ENCODE data around the gene RILPL1.
A peak's percentile ranks its signal among the peaks of the same experiment; 100 is the strongest.
"Not testable (repeated sequence)": the region's sequence is repeated elsewhere in the genome, so short reads cannot be mapped to it uniquely, and the experiment has no call there.

The RILPL1 gene

DNA sequence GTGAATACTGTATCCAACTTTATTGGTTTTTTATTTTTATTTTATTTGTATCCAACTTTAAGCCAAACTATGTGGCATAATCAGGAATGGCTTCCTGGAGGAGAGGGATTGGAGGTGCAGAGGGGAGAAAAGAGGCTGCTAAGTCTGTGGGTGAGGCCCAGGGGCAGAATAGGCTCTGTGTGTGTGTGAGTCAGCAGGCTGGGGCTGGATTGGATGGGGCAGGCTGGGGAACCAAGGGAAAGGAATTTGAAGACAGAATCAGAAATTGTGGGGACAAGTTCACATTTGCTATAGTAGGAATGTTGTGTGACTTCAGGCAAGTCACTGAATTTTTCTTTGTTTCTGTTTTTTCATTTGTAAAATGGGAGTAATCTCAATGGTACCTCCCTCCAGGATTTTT is 12.8 kb upstream of the RILPL1 start:
- peaks cover 4% of the 10 kb centered on the region for H3K9me3 ChIP-seq (ENCODE audit: control insufficient read depth, insufficient read depth, low read length)
- no peak overlapping the region for H3K9ac ChIP-seq (ENCODE audit: low read depth, low read length)
- peaks cover 8% of the 10 kb centered on the region; the same call in 1 of the 2 replicates for H3K4me1 ChIP-seq (ENCODE audit: insufficient read depth, low read length)
- H3K36me3 ChIP-seq (ENCODE audit: insufficient read depth, low read length), result no peaks in the 10 kb centered on the region

DNA sequence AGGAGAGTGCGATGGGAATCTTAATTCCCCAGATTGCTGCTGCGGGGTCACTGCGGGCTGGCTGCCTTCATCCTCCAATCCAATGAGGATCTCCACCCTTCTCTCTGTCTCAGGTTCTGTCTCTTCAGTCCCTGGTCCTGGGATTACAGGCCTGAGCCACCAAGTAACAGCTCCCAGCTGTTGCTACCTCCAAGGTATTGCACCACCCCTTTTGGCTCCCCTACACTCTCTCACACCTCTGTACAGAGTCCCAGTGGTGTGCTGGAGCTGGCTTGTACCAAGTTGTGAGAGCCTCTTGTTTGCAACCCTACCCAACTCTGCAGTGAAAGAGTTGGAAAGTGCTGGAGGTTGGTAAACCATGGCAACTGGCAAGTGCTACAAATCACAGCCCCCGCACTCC is 10.0 kb upstream of the RILPL1 start:
- Histone ChIP-seq H3K36me3 (ENCODE audit: insufficient read depth, low read length) (no peaks in the 10 kb centered on the region), H3K4me1 (ENCODE audit: insufficient read depth, low read length) (peaks cover 8% of the 10 kb centered on the region; the same call in 1 of the 2 replicates), H3K9ac (ENCODE audit: low read depth, low read length) (no peak overlapping the region), H3K9me3 (ENCODE audit: control insufficient read depth, insufficient read depth, low read length) (peaks cover 4% of the 10 kb centered on the region)

DNA sequence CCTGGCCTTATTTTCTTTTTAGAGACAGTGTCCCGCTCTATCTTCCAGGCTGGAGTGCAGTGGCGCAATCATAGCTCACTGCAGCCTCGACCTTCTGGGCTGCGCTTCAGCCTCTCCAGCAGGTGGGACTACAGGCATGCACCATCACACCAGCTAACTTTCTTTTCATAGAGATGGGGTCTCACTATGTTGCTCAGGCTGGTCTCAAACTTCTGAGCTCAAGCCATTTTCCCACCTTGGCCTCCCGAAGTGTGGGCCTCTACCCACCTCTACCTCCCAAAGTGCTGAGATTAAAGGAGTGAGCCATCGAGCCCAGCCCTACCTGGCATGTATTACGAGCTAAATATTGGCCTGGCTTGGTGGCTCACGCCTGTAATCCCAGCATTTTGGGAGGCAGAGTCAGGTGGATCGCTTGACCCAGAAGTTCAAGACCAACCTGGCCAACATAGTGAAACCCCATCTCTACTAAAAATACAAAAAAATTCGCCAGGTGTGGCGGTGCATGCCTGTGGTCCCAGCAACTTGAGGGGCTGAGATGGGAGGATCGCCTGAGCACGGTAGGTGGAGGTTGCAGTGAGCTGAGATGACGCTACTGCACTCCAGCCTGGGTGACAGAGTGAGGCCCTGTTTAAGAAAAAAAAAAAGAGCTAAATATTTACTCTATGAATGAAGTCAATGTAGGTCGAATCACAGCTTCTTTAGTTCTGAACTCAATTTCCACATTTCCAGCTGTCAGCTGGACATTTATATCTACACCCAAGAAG is 7.6 kb upstream of the RILPL1 start:
- H3K9ac ChIP-seq (ENCODE audit: low read depth, low read length), result no peak overlapping the region
- H3K36me3 ChIP-seq (ENCODE audit: insufficient read depth, low read length), result no peaks in the 10 kb centered on the region
- H3K4me1 ChIP-seq (ENCODE audit: insufficient read depth, low read length), result 0 out of 2 replicates have a peak, but pooled peaks cover under 1% of the 10 kb centered on the region
- H3K9me3 ChIP-seq (ENCODE audit: control insufficient read depth, insufficient read depth, low read length), result no peaks in the 10 kb centered on the region

DNA sequence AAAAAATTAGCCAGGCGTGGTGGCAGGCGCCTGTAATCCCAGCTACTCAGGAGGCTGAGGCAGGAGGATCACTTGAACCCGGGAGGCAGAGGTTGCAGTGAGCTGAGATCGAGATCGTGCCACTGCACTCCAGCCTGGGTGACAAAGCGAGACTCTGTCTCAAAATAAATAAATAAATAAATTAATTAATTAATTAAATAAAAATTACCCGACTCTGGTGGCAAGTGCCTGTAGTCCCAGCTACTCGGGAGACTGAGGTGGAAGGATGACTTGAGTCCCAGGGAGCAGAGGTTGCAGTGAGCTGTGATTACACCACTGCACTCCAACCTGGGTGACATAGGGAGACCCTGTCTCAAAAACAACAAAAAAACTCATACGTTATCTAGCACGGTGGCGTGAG is 2.4 kb upstream of the RILPL1 start:
- not testable (repeated sequence) for H3K36me3 ChIP-seq (ENCODE audit: insufficient read depth, low read length); H3K9me3 ChIP-seq (ENCODE audit: control insufficient read depth, insufficient read depth, low read length); H3K4me1 ChIP-seq (ENCODE audit: insufficient read depth, low read length); H3K9ac ChIP-seq (ENCODE audit: low read depth, low read length)

DNA sequence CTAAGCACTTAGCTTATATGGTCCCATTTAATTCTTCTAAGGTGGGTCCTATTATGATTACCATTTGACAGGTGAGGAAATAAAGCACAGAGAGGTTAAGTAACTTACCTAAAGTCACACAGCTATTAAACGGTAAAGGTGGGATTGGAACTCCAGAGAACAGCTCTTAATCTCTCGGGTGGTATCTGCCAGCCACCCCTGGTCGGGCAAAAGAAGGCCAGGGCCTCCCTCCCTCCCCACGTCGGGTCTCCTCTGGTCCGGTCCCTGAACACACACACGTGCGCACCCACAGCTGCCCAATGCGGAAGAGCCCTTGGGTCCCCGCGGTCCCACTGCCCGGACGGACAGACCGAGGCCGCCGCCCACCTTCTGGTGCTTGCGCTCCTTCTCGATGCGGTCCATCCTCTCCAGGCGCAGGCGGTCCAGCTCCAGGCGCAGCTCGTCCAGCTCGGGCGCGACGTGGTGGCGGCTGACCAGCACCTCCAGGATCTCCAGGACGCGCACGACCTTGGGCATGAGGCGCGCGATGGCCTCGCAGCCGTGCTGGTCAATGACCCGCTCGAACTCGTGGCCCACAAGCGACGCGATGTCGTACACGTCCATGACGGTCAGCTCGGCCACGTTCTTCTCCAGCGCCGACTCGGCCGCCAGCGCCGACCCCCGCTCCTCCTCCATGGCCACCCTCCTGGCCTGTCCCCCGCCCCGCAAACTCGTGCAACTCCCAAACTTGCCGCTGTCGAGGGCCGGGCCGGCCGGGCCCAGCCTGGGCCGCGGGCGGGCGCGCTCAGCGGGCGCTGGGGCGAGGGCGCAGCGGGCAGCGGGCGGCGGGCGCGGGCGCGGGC is 490 bp downstream of the RILPL1 start:
- no peaks in the 10 kb centered on the region for H3K36me3 ChIP-seq (ENCODE audit: insufficient read depth, low read length)
- no peaks in the 10 kb centered on the region for H3K9me3 ChIP-seq (ENCODE audit: control insufficient read depth, insufficient read depth, low read length)
- no peaks in the 10 kb centered on the region for H3K4me1 ChIP-seq (ENCODE audit: insufficient read depth, low read length)
- H3K9ac ChIP-seq (ENCODE audit: low read depth, low read length), result peak overlapping the region; percentile 78

DNA sequence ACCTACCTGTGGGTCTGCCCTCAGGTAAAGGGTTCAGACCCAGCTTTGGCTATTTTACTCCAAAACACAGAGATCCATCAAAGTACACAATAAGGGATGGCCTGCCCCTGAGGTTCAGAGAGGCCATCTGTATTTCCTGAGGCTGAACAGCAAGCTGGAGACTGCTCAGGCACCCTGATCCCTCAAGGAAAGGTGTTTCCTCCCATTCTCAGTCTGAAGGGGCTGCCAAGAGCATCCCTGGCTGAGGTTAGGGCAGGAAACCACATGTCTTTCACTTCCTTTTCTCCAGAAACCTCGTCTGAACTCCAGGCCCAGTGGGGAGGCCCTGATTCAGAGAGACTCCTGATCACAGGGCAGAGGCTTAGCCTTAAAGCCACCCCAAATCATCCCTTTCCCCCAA is 1.5 kb downstream of the RILPL1 start:
- Histone ChIP-seq H3K9ac (ENCODE audit: low read depth, low read length) (no peak overlapping the region; the same call in 1 of the 2 replicates), H3K9me3 (ENCODE audit: control insufficient read depth, insufficient read depth, low read length) (no peaks in the 10 kb centered on the region), H3K36me3 (ENCODE audit: insufficient read depth, low read length) (no peaks in the 10 kb centered on the region), H3K4me1 (ENCODE audit: insufficient read depth, low read length) (no peaks in the 10 kb centered on the region)

DNA sequence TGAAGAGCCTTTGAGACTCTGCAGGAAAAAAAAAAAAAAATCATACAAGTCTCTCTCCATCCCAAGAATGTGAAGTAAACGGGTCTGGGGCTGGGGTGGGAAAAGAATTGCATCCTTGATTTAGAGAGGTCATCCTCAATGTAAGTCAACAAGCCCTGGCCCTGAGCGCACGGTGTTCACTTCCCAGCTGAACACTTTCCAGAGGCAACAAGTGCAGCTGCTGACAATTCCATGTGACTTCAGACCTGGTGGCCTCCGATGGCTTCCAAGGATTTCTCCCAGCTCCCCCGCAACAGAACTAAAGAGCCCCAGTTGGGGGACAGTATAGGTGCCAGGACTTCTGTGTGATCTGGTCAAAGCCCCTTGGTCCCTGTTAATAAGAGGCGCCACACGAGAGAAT is 2.4 kb downstream of the RILPL1 start:
- Histone ChIP-seq H3K4me1 (ENCODE audit: insufficient read depth, low read length) (no peaks in the 10 kb centered on the region), H3K9me3 (ENCODE audit: control insufficient read depth, insufficient read depth, low read length) (no peaks in the 10 kb centered on the region), H3K36me3 (ENCODE audit: insufficient read depth, low read length) (no peaks in the 10 kb centered on the region), H3K9ac (ENCODE audit: low read depth, low read length) (no peak overlapping the region)

DNA sequence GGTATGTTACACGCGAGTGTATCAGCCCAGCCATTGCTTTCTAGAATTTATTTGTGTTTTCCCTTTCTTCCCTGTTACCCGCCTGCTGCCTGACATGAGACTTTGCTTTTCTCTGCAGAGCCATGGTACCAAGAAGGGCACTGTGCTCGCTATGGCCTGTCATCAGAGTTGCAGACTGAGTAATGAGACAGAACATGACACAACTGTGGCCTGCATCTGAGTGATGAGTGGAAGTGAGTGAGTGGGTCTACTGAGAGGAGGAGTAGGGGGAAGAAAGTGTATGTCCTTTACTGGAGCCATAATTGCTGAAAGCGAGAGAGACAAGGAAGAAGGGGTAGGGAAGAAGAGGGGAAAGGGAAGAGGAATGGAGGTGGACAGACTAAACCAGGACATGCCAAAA is 2.9 kb downstream of the RILPL1 start:
- Histone ChIP-seq H3K9me3 (ENCODE audit: control insufficient read depth, insufficient read depth, low read length) (no peaks in the 10 kb centered on the region), H3K36me3 (ENCODE audit: insufficient read depth, low read length) (no peaks in the 10 kb centered on the region), H3K9ac (ENCODE audit: low read depth, low read length) (no peak overlapping the region), H3K4me1 (ENCODE audit: insufficient read depth, low read length) (no peaks in the 10 kb centered on the region)

DNA sequence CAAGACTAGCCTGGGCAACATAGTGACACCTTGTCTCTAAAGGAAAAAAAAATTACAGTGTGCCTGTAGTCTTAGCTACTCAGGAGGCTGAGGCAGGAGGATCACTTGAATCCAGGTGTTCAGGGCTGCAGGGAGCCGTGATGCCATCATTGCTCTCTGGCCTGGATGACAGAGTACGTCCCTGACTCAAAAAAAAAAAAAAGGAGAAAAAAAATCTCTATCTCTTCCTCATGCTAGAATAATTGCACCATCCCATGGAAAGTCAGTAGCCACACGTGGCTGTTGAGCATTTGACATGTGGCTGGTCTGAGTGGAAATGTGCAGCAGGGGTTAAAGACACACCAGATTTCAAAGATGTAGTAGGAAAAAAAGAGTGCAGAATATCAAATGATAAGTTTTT is 3.8 kb downstream of the RILPL1 start:
- Histone ChIP-seq H3K9me3 (ENCODE audit: control insufficient read depth, insufficient read depth, low read length) (no peaks in the 10 kb centered on the region), H3K4me1 (ENCODE audit: insufficient read depth, low read length) (no peaks in the 10 kb centered on the region), H3K9ac (ENCODE audit: low read depth, low read length) (no peak overlapping the region), H3K36me3 (ENCODE audit: insufficient read depth, low read length) (no peaks in the 10 kb centered on the region)

DNA sequence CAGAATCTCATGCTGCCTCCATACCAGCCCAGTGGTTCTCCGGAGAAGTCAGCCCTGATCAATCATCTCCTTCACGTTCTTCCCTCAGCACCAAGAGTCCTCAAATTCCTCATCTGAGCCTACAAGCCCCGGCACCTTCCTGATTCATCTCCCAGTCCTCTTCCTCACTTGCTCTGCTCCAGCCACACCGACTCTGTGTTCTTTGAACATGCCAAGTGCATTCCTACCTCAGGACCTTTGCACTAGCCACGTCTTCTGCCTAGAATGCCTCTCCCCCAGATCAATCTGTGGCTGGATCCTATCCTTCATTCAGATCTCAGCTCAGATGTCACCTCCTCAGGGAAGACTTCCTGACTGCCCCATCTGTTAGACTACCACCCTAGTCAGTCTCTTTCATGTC is 4.7 kb downstream of the RILPL1 start:
- Histone ChIP-seq H3K9me3 (ENCODE audit: control insufficient read depth, insufficient read depth, low read length) (no peaks in the 10 kb centered on the region), H3K36me3 (ENCODE audit: insufficient read depth, low read length) (no peaks in the 10 kb centered on the region), H3K4me1 (ENCODE audit: insufficient read depth, low read length) (no peaks in the 10 kb centered on the region), H3K9ac (ENCODE audit: low read depth, low read length) (no peak overlapping the region)

DNA sequence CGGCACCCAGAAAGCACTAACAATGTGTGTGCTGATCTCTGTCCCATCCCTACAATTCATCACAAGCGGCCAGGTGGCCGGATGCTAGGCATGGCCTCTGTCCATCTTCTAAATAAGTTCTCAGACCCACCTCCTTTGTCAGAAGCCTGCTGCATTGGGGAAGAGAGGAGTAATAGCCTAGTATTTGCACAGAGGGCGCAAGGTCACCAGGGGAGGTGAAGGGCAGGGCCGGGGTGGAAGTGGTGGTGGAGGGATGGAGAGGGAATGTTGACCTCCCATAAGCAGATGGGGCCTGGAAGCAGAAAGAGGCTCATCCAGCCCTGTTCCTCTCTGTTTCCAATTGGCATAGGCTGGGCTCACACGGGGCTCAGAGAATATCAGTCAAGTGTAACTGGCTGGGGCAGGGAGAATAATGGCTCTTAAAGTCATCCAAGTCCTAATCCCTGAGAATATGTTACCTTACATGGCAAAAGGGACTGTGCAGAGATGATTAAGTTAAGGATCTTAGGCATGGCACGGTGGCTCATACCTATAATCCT is 6.9 kb downstream of the RILPL1 start:
- no peaks in the 10 kb centered on the region for H3K9me3 ChIP-seq (ENCODE audit: control insufficient read depth, insufficient read depth, low read length)
- H3K9ac ChIP-seq (ENCODE audit: low read depth, low read length), result no peak overlapping the region
- H3K4me1 ChIP-seq (ENCODE audit: insufficient read depth, low read length), result no peaks in the 10 kb centered on the region
- no peaks in the 10 kb centered on the region for H3K36me3 ChIP-seq (ENCODE audit: insufficient read depth, low read length)

DNA sequence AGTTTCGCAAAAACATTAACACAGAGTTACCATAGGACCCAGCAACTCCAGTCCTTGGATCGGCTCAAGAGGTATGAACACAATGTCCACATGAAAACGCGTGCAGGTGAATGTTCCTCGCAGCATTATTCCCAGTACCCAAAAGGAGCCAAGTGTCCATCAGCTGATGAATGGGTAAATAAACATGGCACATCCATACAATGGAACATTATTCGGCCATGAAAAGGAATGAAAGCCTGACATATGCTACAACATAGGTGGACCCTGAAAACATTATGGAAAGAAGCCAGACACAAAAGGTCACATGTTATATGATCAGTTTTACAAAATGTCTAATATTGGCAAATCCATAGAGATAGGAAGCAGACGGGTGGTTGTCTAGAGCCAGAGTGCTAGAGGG is 9.1 kb downstream of the RILPL1 start:
- H3K4me1 ChIP-seq (ENCODE audit: insufficient read depth, low read length), result no peaks in the 10 kb centered on the region; the same call in 1 of the 2 replicates
- no peaks in the 10 kb centered on the region for H3K9me3 ChIP-seq (ENCODE audit: control insufficient read depth, insufficient read depth, low read length)
- H3K9ac ChIP-seq (ENCODE audit: low read depth, low read length), result no peak overlapping the region
- no peaks in the 10 kb centered on the region; the same call in 1 of the 2 replicates for H3K36me3 ChIP-seq (ENCODE audit: insufficient read depth, low read length)

DNA sequence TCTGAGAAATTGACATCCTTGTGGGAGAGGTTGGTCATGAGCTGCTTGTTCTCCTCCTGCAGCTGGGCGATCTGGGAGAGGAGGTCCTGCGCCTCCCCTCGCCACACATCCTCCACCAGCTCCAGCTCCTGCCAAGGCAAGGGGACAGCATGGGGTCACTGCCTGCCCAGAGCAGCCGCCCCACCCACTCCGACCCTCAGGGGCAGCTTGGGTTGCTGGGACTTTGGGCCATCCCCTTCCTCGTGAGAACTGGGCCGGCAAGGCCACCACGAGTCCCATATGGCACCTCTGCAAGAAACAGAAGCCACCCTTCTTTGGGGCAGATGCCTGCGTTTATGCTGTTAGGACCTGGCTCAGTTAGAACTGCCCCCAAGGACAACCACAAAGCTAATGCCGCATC is 10.0 kb downstream of the RILPL1 start:
- Histone ChIP-seq H3K9ac (ENCODE audit: low read depth, low read length) (no peak overlapping the region), H3K36me3 (ENCODE audit: insufficient read depth, low read length) (no peaks in the 10 kb centered on the region; the same call in 1 of the 2 replicates), H3K9me3 (ENCODE audit: control insufficient read depth, insufficient read depth, low read length) (no peaks in the 10 kb centered on the region), H3K4me1 (ENCODE audit: insufficient read depth, low read length) (no peaks in the 10 kb centered on the region; the same call in 1 of the 2 replicates)

DNA sequence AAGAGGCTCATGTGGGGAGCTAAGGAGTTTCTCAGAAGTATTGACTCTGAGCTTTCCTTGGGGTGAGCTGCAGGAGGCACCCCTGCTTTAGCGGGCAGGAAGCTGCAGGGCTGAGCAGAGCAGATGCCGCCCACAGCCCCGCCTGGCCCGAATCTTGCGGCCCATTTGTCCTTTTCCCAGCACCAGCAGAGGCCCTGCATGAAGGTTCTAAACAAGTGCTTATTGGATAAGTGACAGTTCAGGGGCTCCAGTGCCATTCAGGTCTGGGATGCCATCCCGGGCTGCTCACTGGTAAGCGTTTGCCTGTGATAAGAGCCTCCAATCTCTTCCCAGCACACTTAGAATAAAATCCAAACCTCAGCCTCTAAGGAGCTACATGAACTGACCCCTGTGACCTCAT is 11.4 kb downstream of the RILPL1 start:
- peaks cover 3% of the 10 kb centered on the region for H3K36me3 ChIP-seq (ENCODE audit: insufficient read depth, low read length)
- H3K9ac ChIP-seq (ENCODE audit: low read depth, low read length), result no peak overlapping the region
- H3K4me1 ChIP-seq (ENCODE audit: insufficient read depth, low read length), result no peaks in the 10 kb centered on the region; the same call in 1 of the 2 replicates
- H3K9me3 ChIP-seq (ENCODE audit: control insufficient read depth, insufficient read depth, low read length), result no peaks in the 10 kb centered on the region
